NB4 (cell line): ENCODE data around the gene IBA57.

Source experiments
- DNase-seq: peaks from one replicate; pipeline ENCODE4 v3.0.0; 2010; ENCODE audit warnings: low read depth
- H3K4me3 ChIP-seq: one replicate; pipeline ENCODE4 v1.5.1; 2011; ENCODE audit warnings: mild to moderate bottlenecking, low read depth, low read length, moderate library complexity
- MYC ChIP-seq: IDR thresholded peaks from 2 replicates; pipeline ENCODE4 v1.6.1; 2011; ENCODE audit warnings: low read depth, low read length
- POLR2A ChIP-seq: IDR thresholded peaks from 2 replicates; pipeline ENCODE4 v1.6.1; 2011; ENCODE audit warnings: mild to moderate bottlenecking; ENCODE audit not compliant: insufficient read length; ENCODE audit errors: extremely low read depth
- TF ChIP-seq, protein P1 (sequence below): IDR thresholded peaks from 2 replicates; pipeline ENCODE4 v1.6.1; 2011; ENCODE audit warnings: low read depth, low read length
- TF ChIP-seq, protein P2 (sequence below): IDR thresholded peaks from one replicate; pipeline ENCODE4 v1.5.1; 2012; ENCODE audit warnings: low read depth, low read length

The IBA57 gene

DNA sequence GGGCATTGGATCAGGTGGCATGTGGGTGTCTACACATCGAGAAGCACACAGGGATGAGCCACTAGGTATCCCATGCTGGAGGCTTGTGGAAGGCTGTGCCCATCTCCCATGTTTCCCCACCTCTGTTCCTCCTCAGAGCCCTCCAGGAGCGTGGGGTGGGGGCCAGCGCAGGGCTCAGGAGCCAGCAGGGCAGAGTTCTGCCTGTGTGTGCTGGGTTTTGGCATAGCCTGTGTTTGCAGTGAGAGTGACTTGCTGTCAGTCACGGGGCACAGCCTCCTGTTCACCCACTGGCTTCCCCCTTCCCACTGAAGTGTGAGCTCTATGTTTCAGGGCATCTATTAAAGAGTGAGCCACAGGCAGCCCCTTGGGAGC, 10.4 kb downstream of the IBA57 start:
- no peak overlapping the region for H3K4me3 ChIP-seq
- no peak for DNase-seq
- no peak for TF ChIP-seq POLR2A
- TF ChIP-seq, protein P1, sequence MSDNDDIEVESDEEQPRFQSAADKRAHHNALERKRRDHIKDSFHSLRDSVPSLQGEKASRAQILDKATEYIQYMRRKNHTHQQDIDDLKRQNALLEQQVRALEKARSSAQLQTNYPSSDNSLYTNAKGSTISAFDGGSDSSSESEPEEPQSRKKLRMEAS = no peak
- no peak for TF ChIP-seq MYC
- TF ChIP-seq, protein P2, sequence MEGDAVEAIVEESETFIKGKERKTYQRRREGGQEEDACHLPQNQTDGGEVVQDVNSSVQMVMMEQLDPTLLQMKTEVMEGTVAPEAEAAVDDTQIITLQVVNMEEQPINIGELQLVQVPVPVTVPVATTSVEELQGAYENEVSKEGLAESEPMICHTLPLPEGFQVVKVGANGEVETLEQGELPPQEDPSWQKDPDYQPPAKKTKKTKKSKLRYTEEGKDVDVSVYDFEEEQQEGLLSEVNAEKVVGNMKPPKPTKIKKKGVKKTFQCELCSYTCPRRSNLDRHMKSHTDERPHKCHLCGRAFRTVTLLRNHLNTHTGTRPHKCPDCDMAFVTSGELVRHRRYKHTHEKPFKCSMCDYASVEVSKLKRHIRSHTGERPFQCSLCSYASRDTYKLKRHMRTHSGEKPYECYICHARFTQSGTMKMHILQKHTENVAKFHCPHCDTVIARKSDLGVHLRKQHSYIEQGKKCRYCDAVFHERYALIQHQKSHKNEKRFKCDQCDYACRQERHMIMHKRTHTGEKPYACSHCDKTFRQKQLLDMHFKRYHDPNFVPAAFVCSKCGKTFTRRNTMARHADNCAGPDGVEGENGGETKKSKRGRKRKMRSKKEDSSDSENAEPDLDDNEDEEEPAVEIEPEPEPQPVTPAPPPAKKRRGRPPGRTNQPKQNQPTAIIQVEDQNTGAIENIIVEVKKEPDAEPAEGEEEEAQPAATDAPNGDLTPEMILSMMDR = no peak

DNA sequence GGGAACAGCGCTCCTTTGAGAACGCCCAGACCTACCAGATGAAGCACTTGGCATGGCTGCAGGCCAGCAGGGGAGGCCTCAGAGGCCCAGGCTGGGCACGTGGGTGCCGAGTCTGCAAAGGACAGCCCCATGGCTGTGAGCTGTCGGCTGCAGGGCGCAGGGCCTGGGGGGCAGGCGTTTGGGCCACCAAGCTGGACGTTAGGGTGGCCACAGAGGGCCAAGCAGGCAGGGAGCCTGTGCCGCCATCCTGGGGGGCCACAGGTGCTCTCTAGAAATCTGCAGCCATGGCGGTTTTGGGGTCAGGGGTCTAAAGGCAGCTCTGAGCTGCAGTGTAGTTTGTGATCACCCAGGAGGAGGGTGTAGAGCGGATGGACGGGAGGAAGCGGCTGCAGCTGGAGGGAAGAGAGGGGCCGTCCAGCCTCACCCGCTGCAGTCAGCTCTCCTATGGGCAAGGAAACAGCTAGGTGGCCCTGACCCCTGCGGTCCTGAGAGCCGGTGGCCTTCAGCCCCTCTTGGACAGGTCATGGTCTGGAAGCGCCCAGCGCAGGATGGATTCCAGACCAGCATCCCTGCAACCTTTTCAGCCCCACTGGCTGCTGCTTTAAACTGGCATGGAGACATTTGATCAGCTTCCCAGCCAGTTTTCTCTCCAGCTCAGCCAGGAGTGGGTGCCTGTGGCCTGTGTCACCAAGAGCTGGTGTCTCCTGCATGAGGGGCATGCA, 11.0 kb downstream of the IBA57 start:
- no peak for TF ChIP-seq POLR2A
- TF ChIP-seq, protein P2 = no peak
- TF ChIP-seq, protein P1 = no peak
- TF ChIP-seq MYC = no peak
- no peak for DNase-seq
- H3K4me3 ChIP-seq = no peak overlapping the region

DNA sequence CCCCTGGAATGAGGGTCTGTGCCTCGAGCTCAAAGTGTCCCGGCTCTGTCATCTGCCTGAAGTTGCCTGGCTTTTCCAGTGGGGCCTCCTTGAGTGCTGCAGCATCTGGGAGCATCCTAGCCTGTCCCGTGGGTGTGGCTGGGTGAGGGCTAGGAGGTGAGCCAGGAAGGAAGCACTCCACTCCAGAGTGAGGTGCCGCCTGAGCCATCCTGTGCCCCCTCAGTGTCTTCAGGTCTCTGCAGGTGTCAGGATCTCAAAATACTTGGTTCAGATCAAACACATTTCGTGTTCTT, 11.5 kb downstream of the IBA57 start:
- no peak overlapping the region for H3K4me3 ChIP-seq
- no peak for DNase-seq
- TF ChIP-seq, protein P2 = no peak
- TF ChIP-seq POLR2A = no peak
- TF ChIP-seq, protein P1 = no peak
- TF ChIP-seq MYC = no peak

DNA sequence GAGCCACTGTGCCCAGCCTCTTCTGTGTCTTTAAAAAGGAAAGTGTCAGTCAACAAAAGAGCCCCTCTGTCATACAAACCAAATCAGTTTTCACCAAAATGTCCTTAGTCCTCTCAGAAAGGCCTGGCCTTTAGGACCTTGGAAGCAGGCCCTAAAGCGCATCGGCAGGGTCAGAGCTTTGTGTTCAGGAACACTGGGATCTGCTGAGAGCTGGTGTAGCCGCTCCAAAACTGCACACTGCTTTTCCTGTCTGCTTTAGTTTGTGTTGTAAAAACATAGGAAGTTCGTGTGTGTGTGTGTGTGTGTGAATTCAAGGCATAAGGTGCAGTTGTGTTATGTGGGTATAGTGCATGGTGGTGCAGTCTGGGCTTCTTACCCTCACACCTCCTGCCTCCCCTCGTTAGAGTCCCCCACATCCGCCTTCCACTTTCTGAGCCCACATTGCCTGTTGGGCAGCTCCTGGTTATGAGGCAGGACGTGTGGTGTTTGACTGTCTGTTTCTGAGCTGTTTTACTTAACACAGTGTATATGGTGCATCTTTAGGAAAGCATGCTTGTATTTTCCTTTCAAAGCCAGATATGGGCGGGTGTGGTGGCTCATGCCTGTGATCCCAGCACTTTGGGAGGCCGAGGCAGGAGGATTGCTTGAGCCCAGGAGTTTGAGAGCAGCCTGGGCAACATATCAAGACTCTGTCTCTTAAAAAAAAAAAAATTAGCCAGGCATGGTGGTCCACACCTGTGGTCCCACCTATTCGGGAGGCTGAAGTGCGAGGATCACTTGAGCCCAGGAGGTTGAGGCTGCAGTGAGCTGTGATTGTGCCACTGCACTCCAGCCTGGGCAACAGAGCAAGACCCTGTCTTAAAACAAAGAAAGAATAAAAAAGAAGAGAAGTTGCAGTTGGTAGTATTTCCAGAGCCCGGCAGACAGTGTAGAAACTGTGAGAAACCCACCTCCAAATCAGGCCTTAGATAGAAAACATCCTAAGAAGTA, 12.4 kb downstream of the IBA57 start:
- H3K4me3 ChIP-seq = no peak overlapping the region
- no peak for DNase-seq
- TF ChIP-seq, protein P2 = no peak
- TF ChIP-seq, protein P1 = no peak
- no peak for TF ChIP-seq POLR2A
- TF ChIP-seq MYC = no peak

DNA sequence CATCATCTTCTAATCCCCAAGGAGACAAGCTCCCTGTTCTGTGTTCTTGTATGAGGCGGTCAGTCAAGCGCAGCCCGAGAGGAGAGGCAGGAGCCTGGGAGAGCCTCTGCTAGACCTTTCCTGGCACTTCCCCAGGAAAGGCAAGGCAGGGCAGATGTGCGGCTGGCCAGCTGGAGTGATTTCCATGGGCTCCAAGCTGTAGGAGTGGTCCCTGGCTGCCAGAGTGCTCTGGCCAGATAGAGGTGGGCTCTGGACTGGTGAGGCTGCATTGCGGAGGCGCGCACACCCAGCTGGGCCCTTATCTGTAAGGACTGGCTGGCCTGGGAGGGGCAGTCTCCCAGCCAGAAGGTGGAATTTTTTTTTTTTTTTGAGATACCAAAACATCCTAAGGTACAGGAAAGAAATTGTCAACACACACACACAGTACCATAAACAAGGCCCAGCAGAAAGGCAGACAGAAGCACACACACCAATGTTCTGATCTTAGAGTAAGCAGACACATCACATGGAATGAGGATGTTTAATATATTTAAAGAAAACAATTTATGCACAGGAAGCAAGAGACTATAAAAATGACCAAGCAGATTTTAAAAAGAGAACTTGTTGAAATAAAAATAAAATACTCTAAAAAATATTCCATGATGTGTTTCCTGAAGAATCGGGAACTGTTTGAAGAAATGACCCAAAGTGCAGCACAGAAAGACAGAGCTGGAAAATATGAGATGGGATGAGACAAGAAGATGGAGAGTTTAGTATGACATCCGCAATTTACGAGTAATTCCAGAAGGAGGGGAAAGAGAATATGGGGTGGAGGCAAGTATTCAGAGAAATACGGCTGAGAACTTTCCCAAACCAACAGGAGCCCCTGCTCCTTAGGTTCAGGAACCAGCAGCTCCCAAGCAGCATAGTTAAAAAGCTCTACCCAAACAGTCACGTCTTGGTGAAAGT, 13.4 kb downstream of the IBA57 start:
- TF ChIP-seq, protein P1 = no peak
- no peak for TF ChIP-seq POLR2A
- TF ChIP-seq MYC = no peak
- TF ChIP-seq, protein P2 = no peak
- no peak overlapping the region for H3K4me3 ChIP-seq
- DNase-seq = no peak
